Measurements from ENCODE around the gene CAMK1. TPM values are rescaled to one million over a fixed set of nuclear protein-coding genes. Genes with fewer than 3 reads are reported as not detected.
A peak's percentile ranks its signal among the peaks of the same experiment; 100 is the strongest.

Gene CAMK1
- total and polyA plus RNA-seq, 9 of the 15 experiments (the other 6 are each of a cell fraction or from before 2014, with no cell fraction given), result 0.23 to 10.7 (median 6.0) TPM

- TF ChIP-seq, protein P1, sequence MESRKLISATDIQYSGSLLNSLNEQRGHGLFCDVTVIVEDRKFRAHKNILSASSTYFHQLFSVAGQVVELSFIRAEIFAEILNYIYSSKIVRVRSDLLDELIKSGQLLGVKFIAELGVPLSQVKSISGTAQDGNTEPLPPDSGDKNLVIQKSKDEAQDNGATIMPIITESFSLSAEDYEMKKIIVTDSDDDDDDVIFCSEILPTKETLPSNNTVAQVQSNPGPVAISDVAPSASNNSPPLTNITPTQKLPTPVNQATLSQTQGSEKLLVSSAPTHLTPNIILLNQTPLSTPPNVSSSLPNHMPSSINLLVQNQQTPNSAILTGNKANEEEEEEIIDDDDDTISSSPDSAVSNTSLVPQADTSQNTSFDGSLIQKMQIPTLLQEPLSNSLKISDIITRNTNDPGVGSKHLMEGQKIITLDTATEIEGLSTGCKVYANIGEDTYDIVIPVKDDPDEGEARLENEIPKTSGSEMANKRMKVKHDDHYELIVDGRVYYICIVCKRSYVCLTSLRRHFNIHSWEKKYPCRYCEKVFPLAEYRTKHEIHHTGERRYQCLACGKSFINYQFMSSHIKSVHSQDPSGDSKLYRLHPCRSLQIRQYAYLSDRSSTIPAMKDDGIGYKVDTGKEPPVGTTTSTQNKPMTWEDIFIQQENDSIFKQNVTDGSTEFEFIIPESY (CRISPR knock-in tag; IDR thresholded peaks at IDR 0.05), result peak; percentile 65
- no peak for TF ChIP-seq POLR3G (IDR thresholded peaks at IDR 0.05; ENCODE audit: extremely low read depth, insufficient read length, insufficient replicate concordance)
- no peak for TF ChIP-seq ESRRB (CRISPR knock-in tag; IDR thresholded peaks at IDR 0.05; ENCODE audit: borderline replicate concordance)
- no peak for TF ChIP-seq TFE3 (CRISPR knock-in tag; IDR thresholded peaks at IDR 0.05)
- no peak for TF ChIP-seq JUN (IDR thresholded peaks at IDR 0.05; ENCODE audit: borderline replicate concordance, low read depth, low read length)
- no peak for TF ChIP-seq JUN (CRISPR knock-in tag; IDR thresholded peaks at IDR 0.05; ENCODE audit: borderline replicate concordance)
- TF ChIP-seq E2F3 (CRISPR knock-in tag; IDR thresholded peaks at IDR 0.05), result peak; percentile 26; the same call in 1 of the 2 replicates
- no peak for TF ChIP-seq GABPA (tag; conservative IDR thresholded peaks at IDR 0.05; ENCODE audit: low read depth)
- TF ChIP-seq NR3C1 (CRISPR knock-in tag; IDR thresholded peaks at IDR 0.05), result no peak
- no peak for TF ChIP-seq ZNF609 (CRISPR knock-in tag; IDR thresholded peaks at IDR 0.05; ENCODE audit: borderline replicate concordance)
- TF ChIP-seq ARID4B (CRISPR knock-in tag; IDR thresholded peaks at IDR 0.05), result no peak
- TF ChIP-seq SP2 (IDR thresholded peaks at IDR 0.05; ENCODE audit: extremely low read depth, low read depth, low read length, poor library complexity, severe bottlenecking), result no peak
Observed at GRCh38 chr3:9769426-9770275, at the start of gene CAMK1 (continued).
